ENCODE data around the gene ST6GALNAC4.

ST6GALNAC4 gene

GRCh38 chr9:127866535-127866934 is 50.3 kb downstream of the ST6GALNAC4 start:
- TF ChIP-seq TAF1 (IDR thresholded peaks at IDR 0.05; ENCODE audit: borderline replicate concordance, insufficient read depth, low read length) (no peak), REST (IDR thresholded peaks at IDR 0.05; ENCODE audit: insufficient read depth in 1 of 2, low read depth in 2 of 2, low read length in 2 of 2) (no peak), FOXP2 (optimal IDR thresholded peaks at IDR 0.05; ENCODE audit: borderline replicate concordance, extremely low read depth, extremely low read length, insufficient read depth) (no peak), POLR2AphosphoS5 (IDR thresholded peaks at IDR 0.05; ENCODE audit: low read depth, low read length) (no peak), SIN3A (IDR thresholded peaks at IDR 0.05; ENCODE audit: borderline replicate concordance, insufficient read depth, low read length) (no peak)

GRCh38 chr9:127865645-127866464 is 51.0 kb downstream of the ST6GALNAC4 start:
- TF ChIP-seq TAF1 (IDR thresholded peaks at IDR 0.05; ENCODE audit: borderline replicate concordance, insufficient read depth, low read length) (no peak), SIN3A (IDR thresholded peaks at IDR 0.05; ENCODE audit: borderline replicate concordance, insufficient read depth, low read length) (no peak), FOXP2 (optimal IDR thresholded peaks at IDR 0.05; ENCODE audit: borderline replicate concordance, extremely low read depth, extremely low read length, insufficient read depth) (no peak), POLR2AphosphoS5 (IDR thresholded peaks at IDR 0.05; ENCODE audit: low read depth, low read length) (peak; percentile 35; the same call in 1 of the 2 replicates), REST (IDR thresholded peaks at IDR 0.05; ENCODE audit: insufficient read depth in 1 of 2, low read depth in 2 of 2, low read length in 2 of 2) (no peak)

- TF ChIP-seq POLR2AphosphoS5 (IDR thresholded peaks at IDR 0.05; ENCODE audit: low read depth, low read length) = no peak
- TF ChIP-seq SIN3A (IDR thresholded peaks at IDR 0.05; ENCODE audit: borderline replicate concordance, insufficient read depth, low read length) = no peak
Measured at GRCh38 chr9:127863191-127863621, 53.6 kb downstream of the ST6GALNAC4 start.

- TF ChIP-seq TAF1 (IDR thresholded peaks at IDR 0.05; ENCODE audit: borderline replicate concordance, insufficient read depth, low read length) (no peak), SIN3A (IDR thresholded peaks at IDR 0.05; ENCODE audit: borderline replicate concordance, insufficient read depth, low read length) (0 out of 2 replicates have a peak, but pooled peaks have one; percentile 44), REST (IDR thresholded peaks at IDR 0.05; ENCODE audit: insufficient read depth in 1 of 2, low read depth in 2 of 2, low read length in 2 of 2) (peak in 1 of 2 experiments; percentile 57; a peak in 1 of 4 replicates)
Measured at GRCh38 chr9:127862075-127863011, 54.5 kb downstream of the ST6GALNAC4 start.

- TF ChIP-seq POLR2AphosphoS5 (IDR thresholded peaks at IDR 0.05; ENCODE audit: low read depth, low read length) (no peak), TAF1 (IDR thresholded peaks at IDR 0.05; ENCODE audit: borderline replicate concordance, insufficient read depth, low read length) (no peak), FOXP2 (optimal IDR thresholded peaks at IDR 0.05; ENCODE audit: borderline replicate concordance, extremely low read depth, extremely low read length, insufficient read depth) (no peak), SIN3A (IDR thresholded peaks at IDR 0.05; ENCODE audit: borderline replicate concordance, insufficient read depth, low read length) (no peak), REST (IDR thresholded peaks at IDR 0.05; ENCODE audit: insufficient read depth in 1 of 2, low read depth in 2 of 2, low read length in 2 of 2) (no peak)
Measured at GRCh38 chr9:127860779-127861178, 56.1 kb downstream of the ST6GALNAC4 start.

Data from PFSK-1 (cell line).